H9 (cell line): ENCODE measurements around the gene LMF1. TPM values are rescaled to one million over a fixed set of nuclear protein-coding genes. Genes with fewer than 3 reads are reported as not detected.

Experiments
- DNase-seq: peaks from one replicate; pipeline ENCODE4 v3.0.0-alpha.2; 2017
- H2AFZ ChIP-seq: one replicate; pipeline ENCODE4 v1.6.1; 2013; ENCODE audit warnings: mild to moderate bottlenecking, low read length, control low read depth, moderate library complexity
- H2AK5ac ChIP-seq: 2 replicates; pipeline ENCODE4 v1.6.1; 2013; ENCODE audit warnings: low read length, control low read depth, mixed read lengths; ENCODE audit not compliant: insufficient read length
- H2BK120ac ChIP-seq: one replicate; pipeline ENCODE4 v1.6.1; 2013; ENCODE audit warnings: low read depth, mild to moderate bottlenecking, low read length, control low read depth, inconsistent platforms; ENCODE audit not compliant: poor library complexity, severe bottlenecking
- H2BK12ac ChIP-seq: 2 replicates; pipeline ENCODE4 v1.6.1; 2013; ENCODE audit warnings: low read length, control low read depth, mixed read lengths, low read depth; ENCODE audit not compliant: insufficient read length
- H2BK15ac ChIP-seq: 2 replicates; pipeline ENCODE4 v1.6.1; 2013; ENCODE audit warnings: low read depth, low read length, control low read depth
- H2BK20ac ChIP-seq: one replicate; pipeline ENCODE4 v1.6.1; 2013; ENCODE audit warnings: low read depth, mild to moderate bottlenecking, low read length, control low read depth, inconsistent platforms; ENCODE audit not compliant: poor library complexity, severe bottlenecking
- H2BK5ac ChIP-seq: 2 replicates; pipeline ENCODE4 v1.6.1; 2013; ENCODE audit warnings: low read length, control low read depth, mixed read lengths; ENCODE audit not compliant: insufficient read length
- H3K14ac ChIP-seq: 2 replicates; pipeline ENCODE4 v1.6.1; 2013; ENCODE audit warnings: low read length, control low read depth; ENCODE audit not compliant: insufficient read depth
- H3K18ac ChIP-seq: 2 replicates; pipeline ENCODE4 v1.6.1; 2013; ENCODE audit warnings: low read depth, mild to moderate bottlenecking, mixed read lengths, low read length, control low read depth; ENCODE audit not compliant: insufficient read length
- H3K23ac ChIP-seq: 2 replicates; pipeline ENCODE4 v1.6.1; 2013; ENCODE audit warnings: low read length, control low read depth, mixed read lengths, low read depth; ENCODE audit not compliant: insufficient read length
- H3K23me2 ChIP-seq: 2 replicates; pipeline ENCODE4 v1.6.1; 2013; ENCODE audit warnings: low read depth, mild to moderate bottlenecking, mixed read lengths, low read length, control low read depth; ENCODE audit not compliant: insufficient read length, poor library complexity, severe bottlenecking
- H3K27ac ChIP-seq: 2 replicates; pipeline ENCODE4 v1.5.1; 2013; ENCODE audit warnings: low read length, control low read depth, mixed read lengths, low read depth; ENCODE audit not compliant: insufficient read length
- H3K27me3 ChIP-seq: 2 replicates; pipeline ENCODE4 v1.6.1; 2013; ENCODE audit warnings: low read length, control low read depth, inconsistent platforms; ENCODE audit not compliant: insufficient read depth
- H3K4ac ChIP-seq: 2 replicates; pipeline ENCODE4 v1.6.1; 2013; ENCODE audit warnings: low read depth, mild to moderate bottlenecking, control low read depth, inconsistent platforms, low read length, moderate library complexity
- H3K4me1 ChIP-seq: 2 replicates; pipeline ENCODE4 v1.6.1; 2013; ENCODE audit warnings: low read length, control low read depth, inconsistent platforms; ENCODE audit not compliant: insufficient read depth
- H3K4me2 ChIP-seq: 2 replicates; pipeline ENCODE4 v1.6.1; 2013; ENCODE audit warnings: low read length, control low read depth, mixed read lengths; ENCODE audit not compliant: insufficient read length, insufficient read depth
- H3K56ac ChIP-seq: 2 replicates; pipeline ENCODE4 v1.6.1; 2013; ENCODE audit warnings: low read depth, mild to moderate bottlenecking, mixed read lengths, low read length, control low read depth; ENCODE audit not compliant: insufficient read length
- H3K79me1 ChIP-seq: 2 replicates; pipeline ENCODE4 v1.6.1; 2013; ENCODE audit warnings: low read depth, mild to moderate bottlenecking, moderate library complexity, low read length, control low read depth, inconsistent platforms; ENCODE audit not compliant: insufficient read depth, poor library complexity, severe bottlenecking
- H3K79me2 ChIP-seq: 2 replicates; pipeline ENCODE4 v1.6.1; 2013; ENCODE audit warnings: low read length, control low read depth, inconsistent platforms; ENCODE audit not compliant: insufficient read depth
- H3K9ac ChIP-seq: 2 replicates; pipeline ENCODE4 v1.6.1; 2013; ENCODE audit warnings: low read length, control low read depth, mixed read lengths; ENCODE audit not compliant: insufficient read length; ENCODE audit errors: extremely low read depth
- H3K9me3 ChIP-seq: one replicate; pipeline ENCODE4 v1.6.1; 2013; ENCODE audit warnings: low read depth, low read length, inconsistent platforms; ENCODE audit not compliant: control insufficient read depth
- H3T11ph ChIP-seq: one replicate; pipeline ENCODE4 v1.6.1; 2013; ENCODE audit warnings: mild to moderate bottlenecking, low read length, control low read depth, inconsistent platforms
- H4K20me1 ChIP-seq: one replicate; pipeline ENCODE4 v1.6.1; 2013; ENCODE audit not compliant: control insufficient read depth, insufficient read length, insufficient read depth
- H4K5ac ChIP-seq: 2 replicates; pipeline ENCODE4 v1.6.1; 2013; ENCODE audit warnings: low read depth, mild to moderate bottlenecking, mixed read lengths, low read length, control low read depth; ENCODE audit not compliant: insufficient read length
- H4K8ac ChIP-seq: replicated peaks from 2 replicates; pipeline ENCODE4 v1.6.1; 2013; ENCODE audit warnings: low read length, control low read depth, mixed read lengths, low read depth; ENCODE audit not compliant: insufficient read length
- H4K91ac ChIP-seq: 2 replicates; pipeline ENCODE4 v1.6.1; 2013; ENCODE audit warnings: low read depth, mild to moderate bottlenecking, moderate library complexity, mixed read lengths, low read length, control low read depth; ENCODE audit not compliant: insufficient read length
- H3K27ac Mint-ChIP-seq, 3 experiments: 2 replicates in 2 of 3; 3 replicates in 1 of 3; pipeline ENCODE4 v1.8.0; 2020 to 2021; ENCODE audit warnings: mixed read lengths in 3 of 3, mild to moderate bottlenecking in 1 of 3, moderate library complexity in 1 of 3
- H3K27me3 Mint-ChIP-seq: 2 replicates; pipeline ENCODE4 v1.8.0; 2021; ENCODE audit warnings: low read depth, mild to moderate bottlenecking, moderate library complexity, mixed read lengths
- H3K36me3 Mint-ChIP-seq, 3 experiments: 2 replicates in 2 of 3; 3 replicates in 1 of 3; pipeline ENCODE4 v1.8.0; 2020 to 2021; ENCODE audit warnings: low read depth in 3 of 3, mixed read lengths in 3 of 3; ENCODE audit not compliant: insufficient read depth in 1 of 3
- H3K4me1 Mint-ChIP-seq, 2 experiments: 2 replicates each; pipeline ENCODE4 v1.8.0; 2020; ENCODE audit warnings: mixed read lengths in 2 of 2
- H3K4me3 Mint-ChIP-seq, 2 experiments: 2 replicates in 1 of 2; 3 replicates in 1 of 2; pipeline ENCODE4 v1.8.0; 2020 to 2021; ENCODE audit warnings: mild to moderate bottlenecking in 2 of 2, mixed read lengths in 2 of 2, moderate library complexity in 1 of 2
- H3K9me3 Mint-ChIP-seq, 2 experiments: 2 replicates in 1 of 2; 3 replicates in 1 of 2; pipeline ENCODE4 v1.8.0; 2020; ENCODE audit warnings: mild to moderate bottlenecking in 2 of 2, mixed read lengths in 2 of 2, moderate library complexity in 1 of 2
- CTCF ChIP-seq: fragments of 200-600 bp; sonication (generic); conservative IDR thresholded peaks from 3 replicates; pipeline ENCODE4 v1.8.0; 2021; ENCODE audit warnings: antibody characterized with exemption, mild to moderate bottlenecking
- WGBS: extraction: QIAGEN DNeasy Blood & Tissue Kit; methylation state at CpG from one replicate; pipeline ENCODE4 v1.1.7; 2013; ENCODE audit warnings: missing lambda C conversion rate, low lambda C conversion rate, mixed read lengths; ENCODE audit not compliant: insufficient read length; ENCODE audit errors: extremely low coverage; 5-methylcytosine and 5-hydroxymethylcytosine counted together
- total RNA-seq: library from RNA; stranded (reverse); gene quantifications from 2 replicates; pipeline ENCODE4 v1.2.1, GENCODE V29; 2021

Gene LMF1
- total RNA-seq, 1 experiment from 2014 or later, result 7.1 TPM

GRCh38 chr16:881219-882097 is 89.3 kb downstream of the LMF1 start:
- Histone ChIP-seq H3K27ac (no peak overlapping the region), H3K4me2 (no peak overlapping the region), H4K91ac (no peak overlapping the region), H3K23ac (no peak overlapping the region), H2AK5ac (no peak overlapping the region), H3K9ac (no peak overlapping the region), H2AFZ (no peak overlapping the region), H2BK20ac (no peak overlapping the region), H3T11ph (no peak overlapping the region), H2BK15ac (no peak overlapping the region), H4K8ac (no peak overlapping the region), H2BK5ac (no peak overlapping the region), H3K9me3 (no peaks in the 10 kb centered on the region), H4K5ac (no peak overlapping the region), H3K14ac (no peak overlapping the region), H3K4ac (no peak overlapping the region), H3K79me1 (no peaks in the 10 kb centered on the region), H3K23me2 (peaks cover 2% of the 10 kb centered on the region), H2BK120ac (no peak overlapping the region), H3K27me3 (no peaks in the 10 kb centered on the region), H3K56ac (no peak overlapping the region), H2BK12ac (no peak overlapping the region), H4K20me1 (no peaks in the 10 kb centered on the region), H3K79me2 (no peaks in the 10 kb centered on the region), H3K4me1 (no peaks in the 10 kb centered on the region), H3K18ac (no peak overlapping the region)
- peaks cover 9% of the 10 kb centered on the region for H3K27me3 Mint-ChIP-seq
- DNase-seq, result no peak
- no peaks in the 10 kb centered on the region for H3K36me3 Mint-ChIP-seq
- no CpG with 5 or more reads among the region's 21 CpGs for WGBS
- H3K9me3 Mint-ChIP-seq, result no peaks in the 10 kb centered on the region
- TF ChIP-seq CTCF, result no peak
- H3K4me1 Mint-ChIP-seq, result peaks cover 0 to 5% of the 10 kb centered on the region in 2 experiments; a peak in 3 of 4 replicates
- H3K4me3 Mint-ChIP-seq, result no peak overlapping the region
- H3K27ac Mint-ChIP-seq, result no peak overlapping the region
